Panc1 (cell line): Measurements from ENCODE around the gene TULP4. TPM values are rescaled to one million over a fixed set of nuclear protein-coding genes. Genes with fewer than 3 reads are reported as not detected.

Experiments used
- ATAC-seq: fragments of 200-7000 bp; cut with Tn5 transposase; 2 replicates; pipeline ENCODE4 v1.9.1; 2020; ENCODE audit warnings: mild to moderate bottlenecking, moderate library complexity
- BruUV-seq: library from RNA; stranded (reverse); fragments of 400-500 nt; replicated peaks from 2 replicates; lab custom pipeline; 2021; lab: Mats Ljungman, UMichigan
- CTCF ChIA-PET: fragments of 300-600 bp; sonication (Branson Sonifier 250); formaldehyde crosslinking; loops from one replicate; lab custom pipeline; 2022; ENCODE audit warnings: antibody characterized with exemption; lab: Charles Lee
- POLR2A ChIA-PET: fragments of 300-600 bp; sonication (Branson Sonifier 250); formaldehyde crosslinking; loops from one replicate; lab custom pipeline; 2022; ENCODE audit warnings: antibody characterized with exemption; lab: Charles Lee
- DNase-seq: peaks from one replicate; pipeline ENCODE4 v3.0.0-alpha.2; 2010; ENCODE audit warnings: low read depth, low spot score
- H3K27ac ChIP-seq: 2 replicates; pipeline ENCODE4 v1.5.1; 2011; ENCODE audit warnings: mild to moderate bottlenecking, low read length, inconsistent platforms
- H3K27me3 ChIP-seq: fragments of 200-500 bp; sonication (Bioruptor generic); 2 replicates; pipeline ENCODE4 v1.6.0; 2014; ENCODE audit warnings: low read length, inconsistent platforms; ENCODE audit not compliant: control insufficient read depth, insufficient read depth
- H3K36me3 ChIP-seq: fragments of 200-500 bp; sonication (Bioruptor generic); 2 replicates; pipeline ENCODE4 v1.5.1; 2014; ENCODE audit warnings: inconsistent platforms, mild to moderate bottlenecking, low read length, moderate library complexity; ENCODE audit not compliant: control insufficient read depth, insufficient read depth
- H3K4me1 ChIP-seq: 2 replicates; pipeline ENCODE4 v1.5.1; 2011; ENCODE audit warnings: inconsistent platforms, mild to moderate bottlenecking, low read length, moderate library complexity; ENCODE audit not compliant: control insufficient read depth, insufficient read depth
- H3K4me3 ChIP-seq, 2 experiments: 2 replicates each; pipeline ENCODE4 v1.5.1; 2011 to 2012; ENCODE audit warnings: low read depth in 2 of 2, low read length in 2 of 2, mild to moderate bottlenecking in 2 of 2, inconsistent platforms in 1 of 2, moderate library complexity in 1 of 2
- H3K9me3 ChIP-seq: fragments of 200-500 bp; sonication (Bioruptor generic); 2 replicates; pipeline ENCODE4 v1.5.1; 2014; ENCODE audit warnings: low read depth, mild to moderate bottlenecking, inconsistent platforms, low read length, moderate library complexity; ENCODE audit not compliant: control insufficient read depth, insufficient read depth
- CTCF ChIP-seq: fragments of 450-650 bp; IDR thresholded peaks from 2 replicates; pipeline ENCODE4 v1.5.1; 2017; ENCODE audit warnings: mild to moderate bottlenecking
- POLR2AphosphoS5 ChIP-seq: IDR thresholded peaks from 2 replicates; pipeline ENCODE4 v1.6.1; 2012; ENCODE audit warnings: mild to moderate bottlenecking, low read depth, low read length, moderate library complexity
- REST ChIP-seq, 2 experiments: IDR thresholded peaks; 2 replicates each; pipeline ENCODE4 v1.6.1; 2011 to 2012; ENCODE audit warnings: low read depth in 2 of 2, control low read depth in 1 of 2, low read length in 1 of 2, mild to moderate bottlenecking in 1 of 2, moderate library complexity in 1 of 2; ENCODE audit not compliant: insufficient read depth in 1 of 2
- SIN3A ChIP-seq: IDR thresholded peaks from 2 replicates; pipeline ENCODE4 v1.6.1; 2012; ENCODE audit warnings: low read depth, mild to moderate bottlenecking, low read length, moderate library complexity, borderline replicate concordance; ENCODE audit not compliant: insufficient read depth
- TCF7L2 ChIP-seq: IDR thresholded peaks from 2 replicates; pipeline ENCODE4 v1.6.1; 2011; ENCODE audit warnings: mild to moderate bottlenecking, low read depth, low read length, inconsistent platforms
- in situ Hi-C: cut with HindIII; loops from 2 replicates; pipeline ENCODE4 v1.10.0; 2016; ENCODE audit warnings: low sequenced_read_pairs, low pct_unique_long_range_greater_than_20kb
- intact Hi-C: fragments of 100-400 bp; cut with micrococcal nuclease; formaldehyde crosslinking; loops from one replicate; pipeline ENCODE4 v1.10.0; 2022; ENCODE audit not compliant: unreplicated experiment
- total RNA-seq: library from RNA; stranded (reverse); gene quantifications from one replicate; pipeline ENCODE4 v1.2.1, GENCODE V29; 2021; ENCODE audit not compliant: unreplicated experiment

The TULP4 gene
- total RNA-seq, 1 experiment from 2014 or later, result 105 TPM

GRCh38 chr6:158383542-158383941 lies 71.3 kb downstream of the TULP4 start:
- in situ Hi-C loops (no loop called here), intact Hi-C loops (no loop called here)
- TF ChIP-seq SIN3A, result no peak
- no peak for TF ChIP-seq REST (IDR thresholded peaks at IDR 0.05; ENCODE audit: insufficient read depth in 1 of 2, low read depth in 2 of 2, low read length in 1 of 2)
- TF ChIP-seq TCF7L2, result no peak
- TF ChIP-seq POLR2AphosphoS5, result no peak
- TF ChIP-seq CTCF, result no peak
- Histone ChIP-seq H3K4me1 (no peaks in the 10 kb centered on the region; the same call in 1 of the 2 replicates), H3K27me3 (no peaks in the 10 kb centered on the region), H3K4me3 (no peak overlapping the region), H3K36me3 (no peaks in the 10 kb centered on the region), H3K9me3 (no peaks in the 10 kb centered on the region), H3K27ac (no peak overlapping the region)
- DNase-seq (no peak), ATAC-seq (no peak)
- BruUV-seq, result no TSS peak
- CTCF ChIA-PET, result no interaction called here
- POLR2A ChIA-PET, result no interaction called here

- in situ Hi-C loops (no loop called here), intact Hi-C loops (no loop called here)
- Histone ChIP-seq H3K4me3 (no peak overlapping the region), H3K27me3 (no peaks in the 10 kb centered on the region), H3K4me1 (no peaks in the 10 kb centered on the region; the same call in 1 of the 2 replicates), H3K9me3 (no peaks in the 10 kb centered on the region), H3K36me3 (no peaks in the 10 kb centered on the region), H3K27ac (no peak overlapping the region)
- DNase-seq (no peak), ATAC-seq (no peak)
- CTCF ChIA-PET, result no interaction called here
- POLR2A ChIA-PET, result interaction anchor here (0.5 kb wide), 1 partner anchor 17 kb away, joined by 3 read pairs; no protein-coding TSS in a partner anchor
- BruUV-seq, result no TSS peak
- TF ChIP-seq TCF7L2 (no peak), POLR2AphosphoS5 (no peak), SIN3A (no peak), REST (IDR thresholded peaks at IDR 0.05; ENCODE audit: insufficient read depth in 1 of 2, low read depth in 2 of 2, low read length in 1 of 2) (no peak), CTCF (no peak)
Measured at GRCh38 chr6:158384671-158385110, 72.4 kb downstream of the TULP4 start.
